ENCODE measurements around the gene UVRAG. TPM values are rescaled to one million over a fixed set of nuclear protein-coding genes. Genes with fewer than 3 reads are reported as not detected.

The UVRAG gene
- total and polyA plus RNA-seq, 5 donors from 2014 or later: 13.7 to 37.2 (median 16.6) TPM

- Histone ChIP-seq H3K4me1 (ENCODE audit: control insufficient read depth, insufficient read depth, low read length, poor library complexity, severe bottlenecking) (no peaks in the 10 kb centered on the region), H3K9me3 (ENCODE audit: control insufficient read depth in 2 of 2, low read length in 2 of 2) (no peaks in the 10 kb centered on the region), H3K36me3 (ENCODE audit: control insufficient read depth, insufficient read depth, low read length) (no peaks in the 10 kb centered on the region), H3K27me3 (ENCODE audit: control insufficient read depth, insufficient read depth, low read length) (no peaks in the 10 kb centered on the region), H3K4me3 (ENCODE audit: low read depth, low read length) (no peak overlapping the region), H3K27ac (ENCODE audit: insufficient read depth, low read length, poor library complexity, severe bottlenecking) (no peak overlapping the region)
- Mint-ChIP-seq H3K36me3 (no peaks in the 10 kb centered on the region), H3K4me1 (peaks cover 0 to 8% (median 0%) of the 10 kb centered on the region in 4 donors), H3K27me3 (peaks cover 13% of the 10 kb centered on the region), H3K27ac (no peak overlapping the region), H3K9me3 (no peaks in the 10 kb centered on the region), H3K4me3 (no peak overlapping the region)
- ATAC-seq (ENCODE audit: low read depth in 2 of 2): no peak
- DNase-seq: no peak
Observed at GRCh38 chr11:76157891-76158290, 342.9 kb downstream of the UVRAG start.

GRCh38 chr11:76158394-76159302, 343.6 kb downstream of the UVRAG start:
- Histone ChIP-seq H3K27me3 (ENCODE audit: control insufficient read depth, insufficient read depth, low read length) (no peaks in the 10 kb centered on the region), H3K27ac (ENCODE audit: insufficient read depth, low read length, poor library complexity, severe bottlenecking) (no peak overlapping the region), H3K36me3 (ENCODE audit: control insufficient read depth, insufficient read depth, low read length) (no peaks in the 10 kb centered on the region), H3K4me1 (ENCODE audit: control insufficient read depth, insufficient read depth, low read length, poor library complexity, severe bottlenecking) (no peaks in the 10 kb centered on the region), H3K9me3 (ENCODE audit: control insufficient read depth in 2 of 2, low read length in 2 of 2) (no peaks in the 10 kb centered on the region), H3K4me3 (ENCODE audit: low read depth, low read length) (no peak overlapping the region)
- DNase-seq: no peak
- no peaks in the 10 kb centered on the region for H3K9me3 Mint-ChIP-seq
- no peak overlapping the region for H3K27ac Mint-ChIP-seq
- H3K27me3 Mint-ChIP-seq: peaks cover 13% of the 10 kb centered on the region
- H3K4me1 Mint-ChIP-seq: peaks cover 0 to under 1% (median 0%) of the 10 kb centered on the region in 4 donors
- no peak overlapping the region for H3K4me3 Mint-ChIP-seq
- no peaks in the 10 kb centered on the region for H3K36me3 Mint-ChIP-seq
- no peak for ATAC-seq (ENCODE audit: low read depth in 2 of 2)

GRCh38 chr11:76159303-76159937, 344.4 kb downstream of the UVRAG start:
- no peak overlapping the region for H3K27ac Mint-ChIP-seq
- no peak overlapping the region for H3K4me3 Mint-ChIP-seq
- H3K36me3 Mint-ChIP-seq: no peaks in the 10 kb centered on the region
- DNase-seq (no peak), ATAC-seq (ENCODE audit: low read depth in 2 of 2) (no peak)
- H3K4me1 Mint-ChIP-seq: no peaks in the 10 kb centered on the region
- Histone ChIP-seq H3K36me3 (ENCODE audit: control insufficient read depth, insufficient read depth, low read length) (no peaks in the 10 kb centered on the region), H3K4me3 (ENCODE audit: low read depth, low read length) (no peak overlapping the region), H3K9me3 (ENCODE audit: control insufficient read depth in 2 of 2, low read length in 2 of 2) (no peaks in the 10 kb centered on the region), H3K27ac (ENCODE audit: insufficient read depth, low read length, poor library complexity, severe bottlenecking) (no peak overlapping the region), H3K4me1 (ENCODE audit: control insufficient read depth, insufficient read depth, low read length, poor library complexity, severe bottlenecking) (no peaks in the 10 kb centered on the region), H3K27me3 (ENCODE audit: control insufficient read depth, insufficient read depth, low read length) (no peaks in the 10 kb centered on the region)
- H3K27me3 Mint-ChIP-seq: peaks cover 9% of the 10 kb centered on the region
- H3K9me3 Mint-ChIP-seq: no peaks in the 10 kb centered on the region

GRCh38 chr11:76159983-76160661, 345.1 kb downstream of the UVRAG start:
- no peak for ATAC-seq (ENCODE audit: low read depth in 2 of 2)

GRCh38 chr11:76160856-76161255, 345.8 kb downstream of the UVRAG start:
- no peak for ATAC-seq (ENCODE audit: low read depth in 2 of 2)
- no peak overlapping the region for H3K27ac ChIP-seq (ENCODE audit: insufficient read depth, low read length, poor library complexity, severe bottlenecking)
- Mint-ChIP-seq H3K27me3 (peaks cover 4% of the 10 kb centered on the region), H3K4me3 (no peak overlapping the region), H3K4me1 (no peaks in the 10 kb centered on the region), H3K9me3 (no peaks in the 10 kb centered on the region), H3K27ac (no peak overlapping the region), H3K36me3 (no peaks in the 10 kb centered on the region)
- no peaks in the 10 kb centered on the region for H3K36me3 ChIP-seq (ENCODE audit: control insufficient read depth, insufficient read depth, low read length)
- no peaks in the 10 kb centered on the region for H3K9me3 ChIP-seq (ENCODE audit: control insufficient read depth in 2 of 2, low read length in 2 of 2)
- H3K4me1 ChIP-seq (ENCODE audit: control insufficient read depth, insufficient read depth, low read length, poor library complexity, severe bottlenecking): no peaks in the 10 kb centered on the region
- no peak overlapping the region for H3K4me3 ChIP-seq (ENCODE audit: low read depth, low read length)
- no peaks in the 10 kb centered on the region for H3K27me3 ChIP-seq (ENCODE audit: control insufficient read depth, insufficient read depth, low read length)
- DNase-seq: no peak

More at GRCh38 chr11:76159983-76160661, 345.1 kb downstream of the UVRAG start:
- H3K4me1 Mint-ChIP-seq: no peaks in the 10 kb centered on the region
- H3K4me3 ChIP-seq (ENCODE audit: low read depth, low read length): no peak overlapping the region
- no peak for DNase-seq
- H3K27me3 Mint-ChIP-seq: peaks cover 4% of the 10 kb centered on the region
- H3K27ac Mint-ChIP-seq: no peak overlapping the region
- no peaks in the 10 kb centered on the region for H3K36me3 ChIP-seq (ENCODE audit: control insufficient read depth, insufficient read depth, low read length)
- H3K4me1 ChIP-seq (ENCODE audit: control insufficient read depth, insufficient read depth, low read length, poor library complexity, severe bottlenecking): no peaks in the 10 kb centered on the region
- no peaks in the 10 kb centered on the region for H3K36me3 Mint-ChIP-seq
- no peaks in the 10 kb centered on the region for H3K9me3 Mint-ChIP-seq
- no peaks in the 10 kb centered on the region for H3K9me3 ChIP-seq (ENCODE audit: control insufficient read depth in 2 of 2, low read length in 2 of 2)
- no peak overlapping the region for H3K27ac ChIP-seq (ENCODE audit: insufficient read depth, low read length, poor library complexity, severe bottlenecking)
- H3K27me3 ChIP-seq (ENCODE audit: control insufficient read depth, insufficient read depth, low read length): no peaks in the 10 kb centered on the region
- no peak overlapping the region for H3K4me3 Mint-ChIP-seq

GRCh38 chr11:76161261-76161961, 346.4 kb downstream of the UVRAG start:
- H3K4me3 ChIP-seq (ENCODE audit: low read depth, low read length): no peak overlapping the region
- H3K27ac Mint-ChIP-seq: no peak overlapping the region
- no peaks in the 10 kb centered on the region for H3K36me3 Mint-ChIP-seq
- H3K4me1 ChIP-seq (ENCODE audit: control insufficient read depth, insufficient read depth, low read length, poor library complexity, severe bottlenecking): no peaks in the 10 kb centered on the region
- no peak for ATAC-seq (ENCODE audit: low read depth in 2 of 2)
- H3K9me3 Mint-ChIP-seq: no peaks in the 10 kb centered on the region
- no peaks in the 10 kb centered on the region for H3K4me1 Mint-ChIP-seq
- no peak overlapping the region for H3K4me3 Mint-ChIP-seq
- no peaks in the 10 kb centered on the region for H3K36me3 ChIP-seq (ENCODE audit: control insufficient read depth, insufficient read depth, low read length)
- H3K27me3 ChIP-seq (ENCODE audit: control insufficient read depth, insufficient read depth, low read length): no peaks in the 10 kb centered on the region
- peaks cover 2% of the 10 kb centered on the region for H3K27me3 Mint-ChIP-seq
- no peaks in the 10 kb centered on the region for H3K9me3 ChIP-seq (ENCODE audit: control insufficient read depth in 2 of 2, low read length in 2 of 2)
- no peak overlapping the region for H3K27ac ChIP-seq (ENCODE audit: insufficient read depth, low read length, poor library complexity, severe bottlenecking)
- no peak for DNase-seq

Measured in CD4-positive, CD25-positive, alpha-beta regulatory T cell (primary cell).